Measurements from ENCODE around the gene TAP2.
"Not testable (repeated sequence)": the region's sequence is repeated elsewhere in the genome, so short reads cannot be mapped to it uniquely, and the experiment has no call there.

Gene TAP2

GRCh38 chr6:32832535-32832934 lies 6.0 kb downstream of the TAP2 start:
- DNase-seq: no peak

GRCh38 chr6:32830936-32831335 lies 7.6 kb downstream of the TAP2 start:
- no peak for DNase-seq

GRCh38 chr6:32830017-32830416 lies 8.5 kb downstream of the TAP2 start:
- DNase-seq: no peak

- no peak for DNase-seq
These were observed 9.0 kb downstream of the TAP2 start for GRCh38 chr6:32829495-32829894.

- no peak for DNase-seq
These were observed 11.5 kb downstream of the TAP2 start for GRCh38 chr6:32827025-32827424.

GRCh38 chr6:32825966-32826365 lies 12.6 kb downstream of the TAP2 start:
- peak; percentile 36 for DNase-seq

- no peak for DNase-seq
These were observed 18.8 kb downstream of the TAP2 start for GRCh38 chr6:32819729-32820128.

- DNase-seq: no peak
These were observed 19.7 kb downstream of the TAP2 start for GRCh38 chr6:32818867-32819266.

- no peak for DNase-seq
These were observed 21.8 kb downstream of the TAP2 start, which contains the start of gene HLA-DOB for GRCh38 chr6:32816746-32817204. Gene HLA-DOB (minus strand): TSS chr6:32817002. CDS start chr6:32816951, 51 bp downstream.

GRCh38 chr6:32815996-32816395 lies 22.5 kb downstream of the TAP2 start:
- no peak for DNase-seq

- no peak for DNase-seq
These were observed 23.4 kb downstream of the TAP2 start for GRCh38 chr6:32815115-32815514.

- no peak for DNase-seq
These were observed 24.4 kb downstream of the TAP2 start for GRCh38 chr6:32814145-32814544.

- DNase-seq: no peak
These were observed 29.4 kb downstream of the TAP2 start for GRCh38 chr6:32809171-32809570.

- DNase-seq: no peak
These were observed 31.4 kb downstream of the TAP2 start for GRCh38 chr6:32807020-32807580.

- not testable (repeated sequence) for DNase-seq
These were observed 33.1 kb downstream of the TAP2 start for GRCh38 chr6:32805404-32805803.

GRCh38 chr6:32803416-32803815 lies 35.1 kb downstream of the TAP2 start:
- DNase-seq: no peak

GRCh38 chr6:32799740-32800139 lies 38.8 kb downstream of the TAP2 start:
- no peak for DNase-seq

GRCh38 chr6:32799168-32799567 lies 39.4 kb downstream of the TAP2 start:
- no peak for DNase-seq

GRCh38 chr6:32796848-32797776 lies 41.4 kb downstream of the TAP2 start:
- peak; percentile 93 for DNase-seq

GRCh38 chr6:32794510-32794909 lies 44.0 kb downstream of the TAP2 start:
- DNase-seq: no peak

- DNase-seq: no peak
These were observed 45.6 kb downstream of the TAP2 start for GRCh38 chr6:32792901-32793435.

GRCh38 chr6:32790306-32790705 lies 48.2 kb downstream of the TAP2 start:
- no peak for DNase-seq
